ENCODE data around the gene GRIN2A.

Gene GRIN2A

GRCh38 chr16:10037751-10038150 is 144.5 kb downstream of the GRIN2A start:
- no peak overlapping the region for H3K9ac ChIP-seq (ENCODE audit: low read length in 2 of 2)
- no peaks in the 10 kb centered on the region for H3K36me3 ChIP-seq (ENCODE audit: control insufficient read depth in 2 of 2, insufficient read depth in 2 of 2, low read length in 2 of 2)
- H3K27ac ChIP-seq (ENCODE audit: low read length): no peak overlapping the region
- peaks cover 7% of the 10 kb centered on the region for H3K4me1 ChIP-seq (ENCODE audit: control insufficient read depth, insufficient read depth, low read length)
- no peak overlapping the region for H3K4me3 ChIP-seq (ENCODE audit: low read length in 2 of 2)
- peaks cover 0 to 3% of the 10 kb centered on the region in 2 donors for H3K9me3 ChIP-seq (ENCODE audit: control insufficient read depth in 2 of 2, low read length in 2 of 2)
- H3K27me3 ChIP-seq (ENCODE audit: control insufficient read depth in 1 of 2, insufficient read depth in 2 of 2, low read length in 2 of 2): no peaks in the 10 kb centered on the region

DNA sequence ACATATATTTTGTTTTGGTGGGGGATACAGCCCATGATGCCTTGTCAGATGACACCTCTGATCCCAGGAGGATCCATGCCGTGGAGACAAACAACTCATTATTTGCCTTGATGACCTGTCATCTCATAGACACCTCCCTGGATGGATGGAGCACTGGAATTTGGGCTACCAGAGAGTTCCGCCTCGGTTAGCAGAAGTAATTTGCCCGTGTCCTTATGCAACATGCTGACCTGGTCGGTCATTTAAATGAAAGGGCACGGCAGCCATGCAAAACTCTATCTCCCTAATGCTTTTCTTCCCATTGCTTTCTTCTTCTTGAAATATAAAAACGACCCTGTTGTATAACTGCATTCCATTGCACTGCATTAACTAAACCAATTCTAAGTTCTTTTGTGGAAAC is 145.3 kb downstream of the GRIN2A start:
- H3K4me3 ChIP-seq (ENCODE audit: low read length in 2 of 2): no peak overlapping the region
- H3K27me3 ChIP-seq (ENCODE audit: control insufficient read depth in 1 of 2, insufficient read depth in 2 of 2, low read length in 2 of 2): no peaks in the 10 kb centered on the region
- H3K27ac ChIP-seq (ENCODE audit: low read length): no peak overlapping the region

DNA sequence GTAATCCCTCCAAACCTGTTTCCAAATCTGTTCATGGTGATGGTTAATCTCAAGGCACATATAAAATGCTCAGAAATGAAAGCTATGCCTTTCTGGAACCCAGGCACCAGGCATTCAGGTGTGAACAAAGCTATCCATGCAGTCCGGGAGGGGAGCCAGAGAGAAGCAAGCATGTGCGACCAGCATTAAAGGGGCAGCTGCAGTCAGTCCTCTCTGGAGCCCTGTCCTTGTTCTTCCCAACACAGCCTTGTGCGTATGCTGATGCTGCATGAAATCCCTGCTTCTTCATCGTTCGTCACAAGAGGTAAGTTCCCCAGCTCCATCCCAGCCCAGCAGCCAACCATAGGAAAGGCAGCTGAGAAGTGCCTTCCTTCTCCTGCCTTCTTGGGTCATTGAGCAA is 148.7 kb downstream of the GRIN2A start:
- Histone ChIP-seq H3K27me3 (ENCODE audit: control insufficient read depth in 1 of 2, insufficient read depth in 2 of 2, low read length in 2 of 2) (no peaks in the 10 kb centered on the region), H3K36me3 (ENCODE audit: control insufficient read depth in 2 of 2, insufficient read depth in 2 of 2, low read length in 2 of 2) (no peaks in the 10 kb centered on the region), H3K4me3 (ENCODE audit: low read length in 2 of 2) (no peak overlapping the region), H3K27ac (ENCODE audit: low read length) (no peak overlapping the region), H3K9ac (ENCODE audit: low read length in 2 of 2) (no peak overlapping the region), H3K4me1 (ENCODE audit: control insufficient read depth, insufficient read depth, low read length) (peaks cover 2% of the 10 kb centered on the region), H3K9me3 (ENCODE audit: control insufficient read depth in 2 of 2, low read length in 2 of 2) (no peaks in the 10 kb centered on the region)

More for the DNA sequence above, 145.3 kb downstream of the GRIN2A start:
- Histone ChIP-seq H3K9me3 (ENCODE audit: control insufficient read depth in 2 of 2, low read length in 2 of 2) (no peaks in the 10 kb centered on the region), H3K4me1 (ENCODE audit: control insufficient read depth, insufficient read depth, low read length) (peaks cover 7% of the 10 kb centered on the region), H3K9ac (ENCODE audit: low read length in 2 of 2) (no peak overlapping the region), H3K36me3 (ENCODE audit: control insufficient read depth in 2 of 2, insufficient read depth in 2 of 2, low read length in 2 of 2) (no peaks in the 10 kb centered on the region)

DNA sequence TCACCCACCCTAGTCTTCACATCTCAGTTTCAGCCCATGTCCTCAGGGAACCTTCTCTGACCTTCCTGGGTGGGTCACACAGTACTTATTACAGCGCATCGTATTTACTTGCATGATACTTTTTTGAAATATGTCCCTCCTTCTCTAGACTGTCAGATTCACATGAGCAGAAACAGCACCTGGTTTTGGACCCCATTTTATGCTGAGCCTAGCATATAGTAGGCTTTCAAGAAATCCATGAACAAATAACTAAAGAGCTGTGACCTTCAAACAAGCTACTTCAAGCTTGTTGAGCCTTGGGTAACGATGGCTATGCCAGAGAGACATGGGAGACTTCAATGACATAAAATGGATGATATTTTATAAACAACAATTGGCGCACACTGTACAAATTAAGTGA is 150.3 kb downstream of the GRIN2A start:
- no peaks in the 10 kb centered on the region for H3K27me3 ChIP-seq (ENCODE audit: control insufficient read depth in 1 of 2, insufficient read depth in 2 of 2, low read length in 2 of 2)
- no peaks in the 10 kb centered on the region for H3K9me3 ChIP-seq (ENCODE audit: control insufficient read depth in 2 of 2, low read length in 2 of 2)
- H3K9ac ChIP-seq (ENCODE audit: low read length in 2 of 2): no peak overlapping the region
- no peaks in the 10 kb centered on the region for H3K36me3 ChIP-seq (ENCODE audit: control insufficient read depth in 2 of 2, insufficient read depth in 2 of 2, low read length in 2 of 2)
- no peak overlapping the region for H3K4me3 ChIP-seq (ENCODE audit: low read length in 2 of 2)
- peaks cover 2% of the 10 kb centered on the region for H3K4me1 ChIP-seq (ENCODE audit: control insufficient read depth, insufficient read depth, low read length)
- no peak overlapping the region for H3K27ac ChIP-seq (ENCODE audit: low read length)

GRCh38 chr16:10031473-10031872 is 150.8 kb downstream of the GRIN2A start:
- H3K36me3 ChIP-seq (ENCODE audit: control insufficient read depth in 2 of 2, insufficient read depth in 2 of 2, low read length in 2 of 2): no peaks in the 10 kb centered on the region
- no peak overlapping the region for H3K4me3 ChIP-seq (ENCODE audit: low read length in 2 of 2)
- H3K9ac ChIP-seq (ENCODE audit: low read length in 2 of 2): no peak overlapping the region
- H3K4me1 ChIP-seq (ENCODE audit: control insufficient read depth, insufficient read depth, low read length): peaks cover 2% of the 10 kb centered on the region
- H3K27me3 ChIP-seq (ENCODE audit: control insufficient read depth in 1 of 2, insufficient read depth in 2 of 2, low read length in 2 of 2): no peaks in the 10 kb centered on the region
- no peaks in the 10 kb centered on the region for H3K9me3 ChIP-seq (ENCODE audit: control insufficient read depth in 2 of 2, low read length in 2 of 2)
- H3K27ac ChIP-seq (ENCODE audit: low read length): no peak overlapping the region

DNA sequence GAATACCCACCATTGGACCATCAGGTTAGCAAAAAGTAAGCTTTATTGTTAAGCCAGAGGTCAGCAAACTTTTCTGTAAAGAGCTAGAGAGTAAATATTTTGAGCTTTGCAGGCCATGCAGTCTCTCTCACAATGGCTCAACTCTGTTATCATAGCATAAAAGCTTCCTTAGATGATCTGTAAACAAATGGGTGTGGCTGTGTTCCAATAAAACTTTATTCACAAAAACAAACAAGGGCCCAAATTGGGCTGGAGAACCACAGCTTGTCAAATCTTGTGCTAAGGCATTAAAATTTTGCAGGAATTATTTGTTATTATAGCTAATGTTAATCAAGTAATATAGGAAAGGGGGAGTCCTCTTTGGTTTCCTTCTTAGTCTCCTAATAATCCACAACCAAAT is 153.6 kb downstream of the GRIN2A start:
- no peaks in the 10 kb centered on the region for H3K27me3 ChIP-seq (ENCODE audit: control insufficient read depth in 1 of 2, insufficient read depth in 2 of 2, low read length in 2 of 2)
- no peak overlapping the region for H3K4me3 ChIP-seq (ENCODE audit: low read length in 2 of 2)
- H3K9ac ChIP-seq (ENCODE audit: low read length in 2 of 2): no peak overlapping the region
- no peaks in the 10 kb centered on the region for H3K9me3 ChIP-seq (ENCODE audit: control insufficient read depth in 2 of 2, low read length in 2 of 2)
- peaks cover 2% of the 10 kb centered on the region for H3K4me1 ChIP-seq (ENCODE audit: control insufficient read depth, insufficient read depth, low read length)
- no peaks in the 10 kb centered on the region for H3K36me3 ChIP-seq (ENCODE audit: control insufficient read depth in 2 of 2, insufficient read depth in 2 of 2, low read length in 2 of 2)
- no peak overlapping the region for H3K27ac ChIP-seq (ENCODE audit: low read length)

DNA sequence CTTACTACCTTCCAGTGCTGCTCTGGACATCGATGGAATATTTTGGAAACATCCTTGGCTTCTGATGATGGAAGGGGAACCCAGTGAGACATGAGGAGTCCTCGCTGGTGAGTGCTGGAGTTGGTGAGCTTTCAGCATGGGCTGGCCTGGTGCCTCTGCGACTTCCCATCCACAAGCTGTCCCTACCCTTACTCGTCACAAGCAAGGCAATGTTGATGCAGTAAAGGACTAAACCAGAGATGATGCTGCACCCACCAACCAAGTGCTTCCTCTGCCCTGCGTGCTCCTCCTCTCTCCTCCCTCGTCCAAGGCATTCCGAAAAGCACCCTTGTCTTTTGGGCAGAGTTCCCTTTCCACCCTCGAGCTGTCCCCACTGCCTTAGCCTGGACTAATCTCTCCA is 154.7 kb downstream of the GRIN2A start:
- H3K27ac ChIP-seq (ENCODE audit: low read length): no peak overlapping the region
- no peaks in the 10 kb centered on the region for H3K36me3 ChIP-seq (ENCODE audit: control insufficient read depth in 2 of 2, insufficient read depth in 2 of 2, low read length in 2 of 2)
- H3K9ac ChIP-seq (ENCODE audit: low read length in 2 of 2): no peak overlapping the region
- H3K27me3 ChIP-seq (ENCODE audit: control insufficient read depth in 1 of 2, insufficient read depth in 2 of 2, low read length in 2 of 2): no peaks in the 10 kb centered on the region
- H3K9me3 ChIP-seq (ENCODE audit: control insufficient read depth in 2 of 2, low read length in 2 of 2): no peaks in the 10 kb centered on the region
- H3K4me1 ChIP-seq (ENCODE audit: control insufficient read depth, insufficient read depth, low read length): peaks cover 2% of the 10 kb centered on the region
- H3K4me3 ChIP-seq (ENCODE audit: low read length in 2 of 2): no peak overlapping the region

- H3K4me1 ChIP-seq (ENCODE audit: control insufficient read depth, insufficient read depth, low read length): no peaks in the 10 kb centered on the region
- H3K27me3 ChIP-seq (ENCODE audit: control insufficient read depth in 1 of 2, insufficient read depth in 2 of 2, low read length in 2 of 2): no peaks in the 10 kb centered on the region
- no peaks in the 10 kb centered on the region for H3K36me3 ChIP-seq (ENCODE audit: control insufficient read depth in 2 of 2, insufficient read depth in 2 of 2, low read length in 2 of 2)
- H3K9ac ChIP-seq (ENCODE audit: low read length in 2 of 2): no peak overlapping the region
- H3K9me3 ChIP-seq (ENCODE audit: control insufficient read depth in 2 of 2, low read length in 2 of 2): no peaks in the 10 kb centered on the region
- H3K4me3 ChIP-seq (ENCODE audit: low read length in 2 of 2): no peak overlapping the region
- H3K27ac ChIP-seq (ENCODE audit: low read length): no peak overlapping the region
These were observed 155.6 kb downstream of the GRIN2A start for GRCh38 chr16:10026593-10026992.

GRCh38 chr16:10022098-10022497 is 160.1 kb downstream of the GRIN2A start:
- H3K9ac ChIP-seq (ENCODE audit: low read length in 2 of 2): no peak overlapping the region
- no peak overlapping the region for H3K27ac ChIP-seq (ENCODE audit: low read length)
- H3K27me3 ChIP-seq (ENCODE audit: control insufficient read depth in 1 of 2, insufficient read depth in 2 of 2, low read length in 2 of 2): no peaks in the 10 kb centered on the region
- H3K36me3 ChIP-seq (ENCODE audit: control insufficient read depth in 2 of 2, insufficient read depth in 2 of 2, low read length in 2 of 2): no peaks in the 10 kb centered on the region
- H3K4me1 ChIP-seq (ENCODE audit: control insufficient read depth, insufficient read depth, low read length): no peaks in the 10 kb centered on the region
- no peak overlapping the region for H3K4me3 ChIP-seq (ENCODE audit: low read length in 2 of 2)
- no peaks in the 10 kb centered on the region for H3K9me3 ChIP-seq (ENCODE audit: control insufficient read depth in 2 of 2, low read length in 2 of 2)

DNA sequence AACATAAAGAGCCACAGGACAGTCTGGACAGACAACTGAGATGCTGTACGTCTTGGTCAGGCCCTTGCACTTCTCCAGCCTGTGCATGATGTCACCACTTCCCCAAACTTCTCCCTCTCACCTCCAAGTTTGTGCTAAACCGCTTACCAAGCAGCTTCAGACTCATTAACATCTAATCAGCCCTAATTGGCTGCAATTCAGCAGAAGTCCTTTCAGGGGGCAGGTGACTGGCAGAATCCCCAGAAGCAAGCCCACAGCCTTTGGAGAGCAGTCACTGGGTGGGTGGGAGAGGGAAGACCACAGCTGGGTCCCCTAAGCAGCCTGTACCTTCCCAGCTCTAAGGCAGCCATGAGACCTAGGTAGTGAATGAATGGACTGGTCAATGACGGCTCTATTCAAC is 161.4 kb downstream of the GRIN2A start:
- H3K4me3 ChIP-seq (ENCODE audit: low read length in 2 of 2): no peak overlapping the region
- H3K9me3 ChIP-seq (ENCODE audit: control insufficient read depth in 2 of 2, low read length in 2 of 2): no peaks in the 10 kb centered on the region
- H3K36me3 ChIP-seq (ENCODE audit: control insufficient read depth in 2 of 2, insufficient read depth in 2 of 2, low read length in 2 of 2): no peaks in the 10 kb centered on the region
- H3K27me3 ChIP-seq (ENCODE audit: control insufficient read depth in 1 of 2, insufficient read depth in 2 of 2, low read length in 2 of 2): no peaks in the 10 kb centered on the region
- no peak overlapping the region for H3K27ac ChIP-seq (ENCODE audit: low read length)
- H3K4me1 ChIP-seq (ENCODE audit: control insufficient read depth, insufficient read depth, low read length): no peaks in the 10 kb centered on the region
- no peak overlapping the region for H3K9ac ChIP-seq (ENCODE audit: low read length in 2 of 2)

- H3K36me3 ChIP-seq (ENCODE audit: control insufficient read depth in 2 of 2, insufficient read depth in 2 of 2, low read length in 2 of 2): no peaks in the 10 kb centered on the region
These were observed 165.5 kb downstream of the GRIN2A start for GRCh38 chr16:10016752-10017151.

More at GRCh38 chr16:10016752-10017151, 165.5 kb downstream of the GRIN2A start:
- no peaks in the 10 kb centered on the region for H3K27me3 ChIP-seq (ENCODE audit: control insufficient read depth in 1 of 2, insufficient read depth in 2 of 2, low read length in 2 of 2)
- H3K9me3 ChIP-seq (ENCODE audit: control insufficient read depth in 2 of 2, low read length in 2 of 2): no peaks in the 10 kb centered on the region
- H3K4me1 ChIP-seq (ENCODE audit: control insufficient read depth, insufficient read depth, low read length): no peaks in the 10 kb centered on the region
- H3K9ac ChIP-seq (ENCODE audit: low read length in 2 of 2): no peak overlapping the region
- no peak overlapping the region for H3K27ac ChIP-seq (ENCODE audit: low read length)
- no peak overlapping the region for H3K4me3 ChIP-seq (ENCODE audit: low read length in 2 of 2)

Data from stomach smooth muscle (tissue), 2 donors.